Transverse colon (tissue), 4 donors: ENCODE data around the gene ITLN2. TPM values are rescaled to one million over a fixed set of nuclear protein-coding genes. Genes with fewer than 3 reads are reported as not detected.
"Not testable (repeated sequence)": the region's sequence is repeated elsewhere in the genome, so short reads cannot be mapped to it uniquely, and the experiment has no call there.

Source experiments
- DNase-seq: peaks from one replicate; pipeline ENCODE4 v3.0.0-alpha.2; 2019
- H3K27ac ChIP-seq, 4 donors: fragments of 200-600 bp; sonication (generic); 2 replicates each; pipeline ENCODE4 v1.5.1; 2016 to 2018; ENCODE audit warnings: inconsistent platforms in 4 of 4
- H3K27me3 ChIP-seq: fragments of 200-600 bp; sonication (generic); 2 replicates; pipeline ENCODE4 v1.5.1; 2017; ENCODE audit warnings: inconsistent platforms
- H3K36me3 ChIP-seq, 4 donors: fragments of 200-600 bp; sonication (generic); 2 replicates each; pipeline ENCODE4 v1.5.1; 2017 to 2019; ENCODE audit warnings: inconsistent platforms in 4 of 4
- H3K4me1 ChIP-seq, 4 donors: fragments of 200-600 bp; sonication (generic); 2 replicates each; pipeline ENCODE4 v1.5.1; 2017 to 2020; ENCODE audit warnings: inconsistent platforms in 4 of 4
- H3K4me3 ChIP-seq, 4 donors: fragments of 200-600 bp; sonication (generic); 1 replicate in 1 of 4; 2 replicates in 3 of 4; pipeline versions ENCODE4 v1.5.1 to v1.6.1; 2017 to 2019; ENCODE audit warnings: inconsistent platforms in 4 of 4
- H3K9me3 ChIP-seq, 2 donors: fragments of 200-600 bp; sonication (generic); 2 replicates each; pipeline ENCODE4 v1.5.1; 2017 to 2019; ENCODE audit warnings: inconsistent platforms in 2 of 2
- CTCF ChIP-seq, 5 experiments: fragments of 200-600 bp in 3 of 5; fragments of 450-650 bp in 2 of 5; sonication (generic) in 3 of 5; IDR thresholded peaks; 1 replicate in 2 of 5; 2 replicates in 3 of 5; pipeline ENCODE4 v1.5.1; 2016 to 2017; ENCODE audit warnings: antibody characterized with exemption in 5 of 5, inconsistent platforms in 3 of 5, mild to moderate bottlenecking in 2 of 5, moderate library complexity in 1 of 5
- EP300 ChIP-seq: sonication (generic); formaldehyde crosslinking; IDR thresholded peaks from one replicate; pipeline ENCODE4 v1.6.1; 2017; ENCODE audit warnings: antibody characterized with exemption, low read depth
- POLR2A ChIP-seq: fragments of 450-650 bp; IDR thresholded peaks from one replicate; pipeline ENCODE4 v1.6.1; 2016; ENCODE audit warnings: antibody characterized with exemption, mild to moderate bottlenecking, moderate library complexity
- POLR2AphosphoS5 ChIP-seq, 3 donors: sonication (generic); formaldehyde crosslinking; IDR thresholded peaks; one replicate each; pipeline ENCODE4 v1.6.1; 2016; ENCODE audit warnings: antibody characterized with exemption in 3 of 3
- WGBS, 2 donors: methylation state at CpG; one replicate each; pipeline ENCODE4 v1.1.5; 2018; ENCODE audit warnings: low coverage in 1 of 2; 5-methylcytosine and 5-hydroxymethylcytosine counted together
- in situ Hi-C, 4 donors: fragments of 200-750 bp; cut with MboI; loops; one replicate each; pipeline versions ENCODE4 v1.15.0 to v1.15.1; 2017; ENCODE audit warnings: low sequenced_read_pairs in 3 of 4, low pct_ligation_motif_present in 1 of 4, low pct_unique_long_range_greater_than_20kb in 1 of 4
- intact Hi-C: fragments of 100-400 bp; cut with DNase I; formaldehyde crosslinking; loops from one replicate; pipeline ENCODE4 v1.15.1; 2023; ENCODE audit warnings: low total_unique reads
- total RNA-seq, 4 donors: library from RNA; depleted of rRNA; stranded (reverse); fragments of >200 nt; gene quantifications; one replicate each; pipeline ENCODE4 v1.1.0, GENCODE V29; 2016

ITLN2 gene
- total RNA-seq, 4 donors from 2014 or later = not detected

DNA sequence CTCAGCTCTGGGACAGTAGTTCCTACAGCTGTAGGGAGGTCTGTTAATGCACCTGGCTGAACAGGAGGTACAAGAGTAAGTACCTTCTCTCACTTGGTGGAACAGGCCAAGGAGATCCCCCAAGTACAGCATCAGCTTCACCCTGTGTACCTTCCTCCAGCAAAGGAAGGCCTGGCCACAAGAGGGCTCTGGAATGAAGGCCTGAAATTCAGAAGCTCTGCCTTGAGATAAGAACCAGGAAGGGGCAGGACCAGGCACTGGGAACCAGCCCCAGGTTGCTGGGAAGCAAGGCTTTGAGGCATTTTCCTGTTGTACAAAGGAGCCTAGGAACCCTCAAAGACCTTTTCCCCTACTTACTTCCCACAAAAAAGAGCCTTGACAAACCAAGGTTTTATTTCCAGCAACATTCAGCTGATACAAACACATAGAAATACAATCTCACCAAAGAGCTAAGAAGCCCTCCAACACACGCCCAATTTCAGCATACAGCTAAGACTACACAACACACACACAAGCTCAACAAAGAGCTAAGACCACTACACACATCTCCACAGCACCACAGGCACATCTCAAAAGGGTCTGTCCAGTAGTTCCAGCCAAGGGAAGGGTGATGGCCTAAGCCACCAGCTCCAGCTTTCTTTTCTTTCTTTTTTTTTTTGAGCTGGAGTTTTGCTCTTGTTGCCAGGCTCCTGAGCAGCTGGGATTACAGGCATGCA, 42.9 kb upstream of the ITLN2 start:
- no peak overlapping the region for H3K4me3 ChIP-seq
- peaks cover 0 to 17% (median 2%) of the 10 kb centered on the region in 4 donors for H3K4me1 ChIP-seq
- peak overlapping the region; percentile 37 to 75 (median 65) for H3K27ac ChIP-seq
- 81 to 86% methylated on average over 1 of the region's 1 CpG for WGBS, 2 donors
- peaks cover 0 to 22% (median 0%) of the 10 kb centered on the region in 4 donors for H3K36me3 ChIP-seq
- no peaks in the 10 kb centered on the region for H3K9me3 ChIP-seq
- peak; percentile 50 to 82 (median 57) for TF ChIP-seq CTCF (IDR thresholded peaks at IDR 0.05)
- TF ChIP-seq POLR2AphosphoS5 (IDR thresholded peaks at IDR 0.05) = peak in 2 of 3 donors; percentile 34 to 36
- TF ChIP-seq POLR2A = no peak
- TF ChIP-seq EP300 = no peak
- no peaks in the 10 kb centered on the region for H3K27me3 ChIP-seq
- intact Hi-C loops (loop anchor here (5.0 kb wide), 1 partner anchor 100 kb away; the partner anchor contains the start of gene KLHDC9), in situ Hi-C loops (loop anchor here in 3 of 4 donors (5.0 to 10.0 kb wide), 3 partner anchors 95 to 100 kb away; partner anchors contain the start of gene KLHDC9 (in 2 of the 3))
- DNase-seq = peak; percentile 77

GRCh38 chr1:160996178-160996577, 41.6 kb upstream of the ITLN2 start:
- in situ Hi-C loops (loop anchor here in 3 of 4 donors (5.0 to 10.0 kb wide), 3 partner anchors 96 to 101 kb away; partner anchors contain the start of gene KLHDC9 (in 2 of the 3)), intact Hi-C loops (loop anchor here (5.0 kb wide), 1 partner anchor 101 kb away; the partner anchor contains the start of gene KLHDC9)
- peak in 2 of 3 donors; percentile 35 for TF ChIP-seq POLR2AphosphoS5 (IDR thresholded peaks at IDR 0.05)
- no peak for TF ChIP-seq EP300
- H3K27me3 ChIP-seq = no peaks in the 10 kb centered on the region
- no peak overlapping the region for H3K4me3 ChIP-seq
- peaks cover 0 to 17% (median 0%) of the 10 kb centered on the region in 4 donors for H3K4me1 ChIP-seq
- DNase-seq = no peak
- 88% methylated on average over 3 of the region's 3 CpGs; no CpG with 5 or more reads in 1 of the 2 donors for WGBS, 2 donors
- peak overlapping the region in 3 of 4 donors; percentile 55 to 75 (median 67) for H3K27ac ChIP-seq
- H3K9me3 ChIP-seq = no peaks in the 10 kb centered on the region
- peaks cover 0 to 22% (median 0%) of the 10 kb centered on the region in 4 donors for H3K36me3 ChIP-seq

DNA sequence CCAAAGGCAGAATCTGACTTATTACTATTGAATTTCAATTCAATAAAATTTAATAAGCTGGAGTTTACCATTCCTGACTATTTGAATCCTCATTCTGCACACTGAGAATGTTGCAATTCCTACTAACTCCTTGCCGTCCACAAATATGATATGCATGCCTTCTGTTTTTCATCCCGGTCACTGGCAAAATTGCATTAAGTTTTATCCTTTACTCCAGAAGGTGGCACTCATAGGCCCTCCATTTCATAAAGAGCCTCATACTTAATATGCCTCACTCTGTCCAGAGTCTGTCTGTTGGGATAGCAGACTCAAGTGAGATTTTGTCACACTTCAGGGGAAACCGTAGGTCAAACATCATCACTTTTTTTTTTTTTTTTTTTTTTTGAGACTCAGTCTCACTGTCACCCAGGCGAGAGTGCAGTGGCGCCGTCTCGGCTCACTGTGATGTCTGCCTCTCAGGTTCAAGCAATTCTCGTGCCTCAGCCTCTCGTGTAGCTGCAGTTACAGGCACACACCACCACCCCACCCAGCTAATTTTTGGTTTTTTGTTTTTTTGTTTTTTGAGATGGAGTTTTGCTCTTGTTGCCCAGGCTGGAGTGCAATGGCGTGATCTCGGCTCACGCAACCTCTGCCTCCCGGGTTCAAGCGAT, 39.1 kb upstream of the ITLN2 start:
- in situ Hi-C loops = loop anchor here in 1 of 4 donors (10.0 kb wide), 1 partner anchor 101 kb away; the partner anchor contains the start of gene KLHDC9

DNA sequence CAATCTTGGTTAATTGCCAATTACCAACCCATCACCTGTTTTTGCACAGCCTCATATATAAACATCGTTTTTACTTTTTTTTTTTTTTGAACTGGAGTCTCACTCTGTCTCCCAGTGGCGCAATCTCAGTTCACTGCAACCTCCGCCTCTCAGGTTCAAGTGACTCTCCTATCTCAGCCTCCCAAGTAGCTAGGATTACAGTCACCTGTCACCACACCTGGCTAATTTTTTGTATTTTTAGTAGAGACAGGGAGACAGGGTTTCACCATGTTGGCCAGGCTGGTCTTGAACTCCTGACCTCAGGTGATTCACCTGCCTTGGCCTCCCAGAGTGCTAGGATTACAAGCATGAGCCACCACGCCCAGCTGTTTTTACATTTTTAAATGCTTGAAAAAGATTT, 37.4 kb upstream of the ITLN2 start:
- WGBS, 2 donors = 86 to 87% methylated on average over 4 of the region's 4 CpGs
- intact Hi-C loops, H3K4me3 ChIP-seq, H3K9me3 ChIP-seq, H3K27me3 ChIP-seq, H3K36me3 ChIP-seq, H3K27ac ChIP-seq, DNase-seq: not testable (repeated sequence)
- peaks cover 0 to 15% (median 2%) of the 10 kb centered on the region in 4 donors for H3K4me1 ChIP-seq
- in situ Hi-C loops = loop anchor here in 1 of 4 donors (10.0 kb wide), 1 partner anchor 103 kb away; the partner anchor contains the start of gene KLHDC9

More for the DNA sequence above, 39.1 kb upstream of the ITLN2 start:
- H3K9me3 ChIP-seq = no peaks in the 10 kb centered on the region
- no peaks in the 10 kb centered on the region for H3K27me3 ChIP-seq
- no peak for DNase-seq
- TF ChIP-seq POLR2A (no peak), CTCF (IDR thresholded peaks at IDR 0.05) (peak in 2 of 5 experiments; percentile 13 to 23)
- H3K4me3 ChIP-seq = no peak overlapping the region
- intact Hi-C loops = no loop called here
- peaks cover 0 to 3% (median 0%) of the 10 kb centered on the region in 4 donors for H3K36me3 ChIP-seq
- 72 to 75% methylated on average over 9 to 14 of the region's 14 CpGs for WGBS, 2 donors
- H3K4me1 ChIP-seq = peaks cover 0 to 26% (median 2%) of the 10 kb centered on the region in 4 donors
- no peak overlapping the region for H3K27ac ChIP-seq
